SK-N-SH (cell line): ENCODE data around the gene CPNE4. TPM values are rescaled to one million over a fixed set of nuclear protein-coding genes. Genes with fewer than 3 reads are reported as not detected.

Experiments
- CTCF ChIA-PET: fragments of 300-600, 350-600 bp; formaldehyde crosslinking; extraction: SDS; loops from one replicate; lab custom pipeline; 2021; lab: Yijun Ruan, JAX
- POLR2A ChIA-PET: fragments of 350-600 bp; sonication (Branson Sonifier 250); formaldehyde crosslinking; extraction: SDS; loops from one replicate; lab custom pipeline; 2020; ENCODE audit warnings: antibody characterized with exemption, inconsistent platforms; lab: Yijun Ruan, JAX
- DNase-seq: peaks from one replicate; pipeline ENCODE4 v3.0.0; 2012
- H2AFZ ChIP-seq: fragments of 200-600 bp; sonication (generic); 2 replicates; pipeline ENCODE4 v1.8.1; 2016; ENCODE audit warnings: antibody characterized with exemption, mild to moderate bottlenecking, low read depth
- H3F3A ChIP-seq: fragments of 200-600 bp; sonication (generic); replicated peaks from 2 replicates; pipeline ENCODE3; 2016; ENCODE audit warnings: antibody characterized with exemption, mild to moderate bottlenecking; ENCODE audit not compliant: insufficient read depth
- H3K27ac ChIP-seq, 2 experiments: fragments of 200-500 bp in 1 of 2; fragments of 200-600 bp in 1 of 2; sonication (Bioruptor generic) in 1 of 2; sonication (generic), shearing (Covaris generic) in 1 of 2; 2 replicates each; pipeline versions ENCODE4 v1.5.1 to v1.6.1; 2014 to 2016; ENCODE audit warnings: low read depth in 2 of 2, inconsistent platforms in 1 of 2, low read length in 1 of 2, mild to moderate bottlenecking in 1 of 2, mixed read lengths in 1 of 2
- H3K27me3 ChIP-seq: fragments of 200-600 bp; sonication (generic), shearing (Covaris generic); 2 replicates; pipeline ENCODE4 v1.6.1; 2016; ENCODE audit warnings: mixed run types; ENCODE audit not compliant: insufficient read depth
- H3K36me3 ChIP-seq, 2 experiments: fragments of 200-500 bp in 1 of 2; fragments of 200-600 bp in 1 of 2; sonication (Bioruptor generic) in 1 of 2; sonication (generic) in 1 of 2; replicated peaks in 1 of 2; 2 replicates each; pipeline versions ENCODE3 to v1.5.1; 2014 to 2016; ENCODE audit warnings: low read length in 1 of 2, mild to moderate bottlenecking in 1 of 2; ENCODE audit not compliant: insufficient read depth in 2 of 2, control insufficient read depth in 1 of 2
- H3K4me1 ChIP-seq, 2 experiments: fragments of 200-500 bp in 1 of 2; fragments of 200-600 bp in 1 of 2; sonication (Bioruptor generic) in 1 of 2; sonication (generic), shearing (Covaris generic) in 1 of 2; 2 replicates each; pipeline versions ENCODE4 v1.5.1 to v1.6.1; 2014 to 2016; ENCODE audit warnings: low read depth in 1 of 2, low read length in 1 of 2, mixed run types in 1 of 2; ENCODE audit not compliant: insufficient read depth in 2 of 2, control insufficient read depth in 1 of 2
- H3K4me2 ChIP-seq: fragments of 200-600 bp; sonication (generic), shearing (Covaris generic); 2 replicates; pipeline ENCODE4 v1.6.1; 2017; ENCODE audit warnings: mixed run types
- H3K4me3 ChIP-seq, 2 experiments: fragments of 200-500 bp in 1 of 2; fragments of 200-600 bp in 1 of 2; sonication (Bioruptor generic) in 1 of 2; sonication (generic), shearing (Covaris generic) in 1 of 2; 2 replicates each; pipeline versions ENCODE4 v1.5.1 to v1.8.1; 2014 to 2016; ENCODE audit warnings: low read depth in 2 of 2, inconsistent platforms in 1 of 2, low read length in 1 of 2, mild to moderate bottlenecking in 1 of 2, mixed read lengths in 1 of 2, moderate library complexity in 1 of 2
- H3K79me2 ChIP-seq: fragments of 200-600 bp; sonication (generic); 2 replicates; pipeline ENCODE4 v1.8.1; 2017; ENCODE audit warnings: mild to moderate bottlenecking; ENCODE audit not compliant: insufficient read depth
- H3K9ac ChIP-seq: fragments of 200-600 bp; sonication (generic); 2 replicates; pipeline ENCODE4 v1.6.1; 2017; ENCODE audit warnings: mixed run types
- H3K9me2 ChIP-seq: fragments of 200-600 bp; sonication (generic); 2 replicates; pipeline ENCODE4 v1.6.1; 2017; ENCODE audit warnings: mixed run types
- H3K9me3 ChIP-seq: fragments of 200-600 bp; sonication (generic); 2 replicates; pipeline ENCODE4 v1.6.1; 2017; ENCODE audit warnings: mixed run types, mild to moderate bottlenecking, moderate library complexity
- H4K20me1 ChIP-seq: fragments of 200-600 bp; sonication (generic); 2 replicates; pipeline ENCODE4 v1.6.1; 2017; ENCODE audit warnings: mild to moderate bottlenecking, mixed run types; ENCODE audit not compliant: insufficient read depth
- CHD2 ChIP-seq: fragments of 150-350 bp; IDR thresholded peaks from 2 replicates; pipeline ENCODE4 v1.6.1; 2018; ENCODE audit warnings: low read length; ENCODE audit not compliant: partially characterized antibody
- ELF1 ChIP-seq: IDR thresholded peaks from 2 replicates; pipeline ENCODE4 v1.4.0; 2012
- EZH2phosphoT487 ChIP-seq: fragments of 200-600 bp; sonication (generic); IDR thresholded peaks from 2 replicates; pipeline ENCODE4 v1.6.1; 2017; ENCODE audit warnings: low read depth, mixed run types, mild to moderate bottlenecking, antibody characterized with exemption, moderate library complexity, borderline replicate concordance
- FOSL2 ChIP-seq: IDR thresholded peaks from 2 replicates; pipeline ENCODE4 v1.4.0; 2012; ENCODE audit warnings: low read depth, mild to moderate bottlenecking, moderate library complexity, borderline replicate concordance
- FOXJ3 ChIP-seq: sonication (generic); formaldehyde crosslinking; IDR thresholded peaks from 2 replicates; pipeline ENCODE4 v1.5.1; 2020; ENCODE audit warnings: mild to moderate bottlenecking, missing genetic modification reagents
- GABPA ChIP-seq: IDR thresholded peaks from 2 replicates; pipeline ENCODE4 v1.4.0; 2012; ENCODE audit warnings: low read depth, mild to moderate bottlenecking
- GATA2 ChIP-seq: sonication (generic); formaldehyde crosslinking; IDR thresholded peaks from 2 replicates; pipeline ENCODE4 v1.5.0; 2020; ENCODE audit warnings: mild to moderate bottlenecking, missing genetic modification reagents
- MEF2A ChIP-seq: IDR thresholded peaks from 2 replicates; pipeline ENCODE4 v1.4.0; 2012; ENCODE audit warnings: low read depth, borderline replicate concordance
- NRF1 ChIP-seq: IDR thresholded peaks from 2 replicates; pipeline ENCODE4 v1.6.1; 2012; ENCODE audit warnings: low read depth, mild to moderate bottlenecking, low read length
- RAD21 ChIP-seq: IDR thresholded peaks from 2 replicates; pipeline ENCODE4 v1.6.1; 2012; ENCODE audit warnings: mild to moderate bottlenecking, low read length
- RCOR1 ChIP-seq: fragments of 150-350 bp; IDR thresholded peaks from 2 replicates; pipeline ENCODE4 v1.6.1; 2017; ENCODE audit warnings: antibody characterized with exemption, low read length
- RXRA ChIP-seq: IDR thresholded peaks from 2 replicates; pipeline ENCODE4 v1.4.0; 2012; ENCODE audit warnings: low read depth, mild to moderate bottlenecking, borderline replicate concordance
- USF1 ChIP-seq: IDR thresholded peaks from 2 replicates; pipeline ENCODE4 v1.4.0; 2012; ENCODE audit warnings: low read depth, borderline replicate concordance
- USF2 ChIP-seq: fragments of 150-350 bp; IDR thresholded peaks from 2 replicates; pipeline ENCODE4 v1.6.1; 2017; ENCODE audit warnings: antibody characterized with exemption, low read length, low read depth, borderline replicate concordance
- WGBS: methylation state at CpG from one replicate; pipeline ENCODE4 v1.1.6; 2017; ENCODE audit warnings: low lambda C conversion rate; 5-methylcytosine and 5-hydroxymethylcytosine counted together
- polyA plus RNA-seq, 3 experiments: library from polyadenylated mRNA; depleted of rRNA; stranded (reverse); fragments of >200 nt; gene quantifications; 2 replicates each; pipeline ENCODE4 v1.2.3, GENCODE V29; 2012
- TF ChIP-seq, protein P1 (sequence below): IDR thresholded peaks from 2 replicates; pipeline ENCODE4 v1.4.0; 2012; ENCODE audit warnings: low read depth, borderline replicate concordance

Gene CPNE4
- polyA plus RNA-seq, 1 of the 3 experiments (the other 2 are of a cell fraction): not detected

- CTCF ChIA-PET: interaction anchor here (1.0 kb wide), 1 partner anchor 15 kb away, joined by 3 read pairs; no protein-coding TSS in a partner anchor
Observed at GRCh38 chr3:131856171-131856570, 178.6 kb downstream of the CPNE4 start.

DNA sequence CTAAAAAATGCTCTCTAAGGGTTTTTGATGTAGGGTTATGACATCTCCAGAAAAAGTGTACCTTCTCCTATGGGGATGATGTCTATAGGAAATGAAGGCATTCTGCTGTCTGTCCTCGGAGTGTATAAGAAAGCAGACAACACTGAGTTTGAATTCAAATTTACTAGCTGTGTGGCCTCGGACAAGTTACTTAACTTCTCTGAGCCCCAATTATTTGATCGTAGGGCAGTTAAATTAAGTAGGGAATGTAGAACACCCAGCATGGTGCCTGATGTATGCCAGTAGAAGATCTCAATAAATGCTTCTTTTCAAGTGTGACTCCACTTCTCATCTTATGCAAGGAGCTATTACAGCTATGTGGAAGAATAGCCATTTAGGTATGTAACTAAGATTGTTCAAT is 184.6 kb downstream of the CPNE4 start:
- no peak for DNase-seq
- Histone ChIP-seq H3K36me3 (no peaks in the 10 kb centered on the region), H3K27ac (no peak overlapping the region), H3K9me2 (no peaks in the 10 kb centered on the region), H4K20me1 (no peaks in the 10 kb centered on the region), H3F3A (no peaks in the 10 kb centered on the region), H2AFZ (no peak overlapping the region), H3K4me2 (no peak overlapping the region), H3K9me3 (no peaks in the 10 kb centered on the region), H3K79me2 (no peaks in the 10 kb centered on the region), H3K27me3 (no peaks in the 10 kb centered on the region), H3K4me3 (no peak overlapping the region), H3K4me1 (peaks cover 0 to 30% of the 10 kb centered on the region in 2 experiments; a peak in 1 of 4 replicates), H3K9ac (no peak overlapping the region)
- TF ChIP-seq FOSL2 (no peak), RAD21 (no peak), FOXJ3 (no peak), USF1 (no peak), CHD2 (no peak), GABPA (no peak), USF2 (no peak), MEF2A (no peak), RXRA (no peak), ELF1 (no peak), GATA2 (no peak), EZH2phosphoT487 (no peak), NRF1 (no peak)
- TF ChIP-seq, protein P1, sequence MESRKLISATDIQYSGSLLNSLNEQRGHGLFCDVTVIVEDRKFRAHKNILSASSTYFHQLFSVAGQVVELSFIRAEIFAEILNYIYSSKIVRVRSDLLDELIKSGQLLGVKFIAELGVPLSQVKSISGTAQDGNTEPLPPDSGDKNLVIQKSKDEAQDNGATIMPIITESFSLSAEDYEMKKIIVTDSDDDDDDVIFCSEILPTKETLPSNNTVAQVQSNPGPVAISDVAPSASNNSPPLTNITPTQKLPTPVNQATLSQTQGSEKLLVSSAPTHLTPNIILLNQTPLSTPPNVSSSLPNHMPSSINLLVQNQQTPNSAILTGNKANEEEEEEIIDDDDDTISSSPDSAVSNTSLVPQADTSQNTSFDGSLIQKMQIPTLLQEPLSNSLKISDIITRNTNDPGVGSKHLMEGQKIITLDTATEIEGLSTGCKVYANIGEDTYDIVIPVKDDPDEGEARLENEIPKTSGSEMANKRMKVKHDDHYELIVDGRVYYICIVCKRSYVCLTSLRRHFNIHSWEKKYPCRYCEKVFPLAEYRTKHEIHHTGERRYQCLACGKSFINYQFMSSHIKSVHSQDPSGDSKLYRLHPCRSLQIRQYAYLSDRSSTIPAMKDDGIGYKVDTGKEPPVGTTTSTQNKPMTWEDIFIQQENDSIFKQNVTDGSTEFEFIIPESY: no peak
- CTCF ChIA-PET: interaction anchor here (1.3 kb wide), 1 partner anchor 120 kb away, joined by 3 read pairs; no protein-coding TSS in a partner anchor
- 34% methylated on average over 3 of the region's 3 CpGs for WGBS
- POLR2A ChIA-PET: no interaction called here

More at GRCh38 chr3:131856171-131856570, 178.6 kb downstream of the CPNE4 start:
- Histone ChIP-seq H3K4me2 (no peak overlapping the region), H3K27me3 (no peaks in the 10 kb centered on the region), H3K9me2 (no peaks in the 10 kb centered on the region), H4K20me1 (no peaks in the 10 kb centered on the region), H3K4me1 (peaks cover 0 to 4% of the 10 kb centered on the region in 2 experiments; a peak in 1 of 4 replicates), H2AFZ (no peak overlapping the region), H3F3A (no peaks in the 10 kb centered on the region), H3K36me3 (no peaks in the 10 kb centered on the region), H3K9ac (no peak overlapping the region), H3K9me3 (no peaks in the 10 kb centered on the region), H3K27ac (no peak overlapping the region), H3K4me3 (no peak overlapping the region), H3K79me2 (no peaks in the 10 kb centered on the region)
- DNase-seq: no peak
- POLR2A ChIA-PET: no interaction called here
- 65% methylated on average over 3 of the region's 3 CpGs for WGBS
- TF ChIP-seq RCOR1: no peak
